ENCODE results near the gene PTGIS.

Gene PTGIS

DNA sequence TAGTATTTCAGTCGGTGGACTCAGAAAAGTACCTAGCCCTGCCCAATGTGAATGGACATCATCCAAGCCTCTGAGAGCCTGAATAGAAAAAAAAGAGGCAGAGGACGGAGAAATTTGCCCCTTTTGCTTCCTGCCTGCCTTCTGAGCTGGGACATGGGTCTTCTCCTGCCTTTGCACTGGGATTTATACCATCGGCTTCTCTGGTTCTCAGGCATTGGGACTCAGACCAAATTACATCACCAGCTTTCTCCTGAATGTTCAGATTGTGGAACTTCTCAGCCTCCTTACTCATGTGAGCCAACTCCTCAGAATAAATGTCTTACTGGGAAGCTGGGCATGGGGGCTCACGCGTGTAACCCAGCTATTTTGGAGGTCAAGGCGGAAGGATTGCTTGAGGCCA lies 105.3 kb downstream of the PTGIS start:
- FAIRE-seq: no peak

DNA sequence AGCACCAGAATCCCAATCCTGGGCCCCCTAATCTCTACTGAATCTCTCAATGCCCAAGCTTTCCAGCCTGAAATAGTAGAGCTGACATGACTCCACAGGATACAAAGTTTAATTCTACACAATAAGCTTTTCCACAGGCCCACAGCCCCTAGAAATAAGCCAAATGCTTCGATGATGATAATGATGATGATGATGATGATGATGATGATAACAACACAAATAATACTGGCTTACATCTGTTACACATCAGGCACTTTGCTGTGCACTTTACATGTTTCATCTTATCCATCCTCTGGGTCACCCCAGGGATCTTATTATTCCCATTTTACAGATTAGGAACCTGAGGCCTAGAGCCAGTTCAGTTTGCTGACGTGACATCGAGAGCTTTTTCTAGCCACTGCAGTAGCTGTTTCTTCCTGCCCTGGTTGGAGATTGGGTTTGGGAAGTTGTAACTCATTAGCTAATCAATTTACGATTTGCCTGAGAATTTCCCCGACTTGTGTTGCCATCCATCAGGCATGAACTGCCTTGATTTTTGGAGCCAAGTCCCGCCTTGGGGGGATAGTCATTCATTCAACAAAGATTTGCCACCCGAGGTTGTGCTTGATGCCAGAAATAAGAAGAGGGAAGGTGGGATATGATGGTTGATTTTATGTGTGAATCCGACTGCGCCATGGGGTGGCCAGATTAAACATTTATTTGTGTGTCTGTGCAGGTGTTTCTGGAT lies 105.9 kb downstream of the PTGIS start:
- FAIRE-seq: no peak

DNA sequence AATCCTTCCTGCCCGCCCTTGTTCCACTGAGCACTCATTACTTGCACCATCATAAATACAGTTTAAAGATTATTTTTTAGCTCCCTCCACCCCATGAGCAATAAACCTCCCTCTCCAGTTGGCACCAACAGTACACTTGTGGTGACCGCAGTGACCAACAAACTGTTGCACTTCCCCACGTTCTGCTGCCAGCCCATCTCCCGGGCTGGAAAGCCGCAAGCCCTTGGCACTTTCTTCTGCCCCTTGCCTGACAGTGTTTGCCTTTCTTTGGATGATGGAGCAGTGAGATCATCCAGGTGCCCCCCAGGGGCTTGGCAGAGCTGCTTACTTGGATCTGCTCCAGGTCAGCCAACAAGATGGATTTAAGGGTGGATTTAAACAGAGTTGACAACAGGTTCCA lies 107.0 kb downstream of the PTGIS start:
- FAIRE-seq: no peak

DNA sequence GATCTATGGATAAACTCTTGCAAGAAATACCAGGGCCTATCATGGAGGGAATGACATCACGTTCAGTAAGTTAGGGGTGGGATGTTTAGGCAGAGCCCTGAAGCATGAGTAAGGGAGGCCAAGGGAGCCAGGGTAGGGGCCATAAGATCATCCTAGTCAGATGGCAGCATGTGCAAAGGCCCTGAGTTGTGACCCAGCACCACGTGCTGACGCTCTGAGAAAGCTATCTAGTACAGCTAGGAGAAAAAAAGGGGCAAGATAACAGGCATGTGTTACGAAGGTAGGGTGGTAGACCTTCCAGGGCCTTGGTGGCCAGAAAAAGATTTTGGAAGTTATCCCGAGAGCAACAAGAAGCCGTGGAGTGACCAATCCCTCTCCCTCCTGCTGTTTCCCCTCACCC lies 107.8 kb downstream of the PTGIS start:
- FAIRE-seq: no peak

DNA sequence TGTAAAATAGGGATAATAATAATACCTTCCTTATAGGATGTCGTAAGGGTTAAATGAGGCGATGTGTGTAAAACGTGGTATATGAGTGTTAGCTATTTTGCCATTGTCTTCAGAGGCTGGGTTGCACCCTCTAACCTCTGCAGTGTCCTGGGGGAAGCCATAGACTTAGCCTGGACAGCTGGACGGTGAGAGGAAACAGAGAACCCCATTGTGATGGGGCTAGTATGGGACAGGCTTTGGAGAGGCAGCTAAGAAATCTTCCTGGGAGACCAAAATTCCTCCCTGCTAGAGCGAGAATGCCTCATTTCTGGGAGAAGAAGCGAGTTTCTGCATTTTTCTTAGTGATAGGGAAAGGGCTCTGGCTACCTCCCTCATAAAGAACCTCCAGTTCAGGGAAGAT lies 108.3 kb downstream of the PTGIS start:
- no peak for FAIRE-seq

DNA sequence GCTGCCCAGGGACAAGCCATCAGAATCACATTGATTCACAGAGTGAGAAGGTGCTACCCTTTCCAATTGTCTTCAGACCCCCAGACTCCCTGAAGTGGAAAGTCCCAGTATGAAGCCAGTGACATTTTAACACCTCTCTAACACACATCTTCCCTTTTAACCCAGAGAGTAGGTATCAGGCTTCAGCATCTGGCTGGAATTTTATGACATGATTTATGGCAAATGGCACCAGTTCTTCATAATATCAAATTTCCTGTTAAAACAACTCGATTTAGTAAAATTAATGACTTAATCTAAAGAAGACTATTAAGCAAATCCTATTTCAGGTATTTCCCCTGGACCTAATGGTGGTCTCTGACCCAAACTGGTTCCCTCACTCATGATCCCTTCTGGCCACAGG lies 110.5 kb downstream of the PTGIS start:
- no peak for FAIRE-seq

DNA sequence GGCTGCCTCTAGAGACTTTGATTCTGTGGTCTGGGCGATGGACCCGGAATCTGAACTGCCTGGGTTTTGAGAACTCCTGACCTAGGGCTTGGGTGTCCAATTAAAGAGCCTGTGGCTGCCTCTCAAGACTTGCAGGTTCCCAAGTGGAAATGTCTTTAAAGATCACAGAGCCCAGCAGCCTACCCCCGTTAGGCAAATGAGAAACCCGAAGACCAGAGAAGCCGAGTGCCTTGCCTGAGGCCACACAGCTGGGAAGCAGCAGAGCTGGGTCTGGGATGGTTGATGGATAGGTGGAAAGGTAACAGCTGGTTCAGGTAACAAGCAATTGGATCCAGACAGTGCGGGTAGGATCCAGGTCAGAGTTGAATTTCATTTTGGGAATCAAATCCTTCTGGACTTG lies 111.3 kb downstream of the PTGIS start:
- no peak for FAIRE-seq

DNA sequence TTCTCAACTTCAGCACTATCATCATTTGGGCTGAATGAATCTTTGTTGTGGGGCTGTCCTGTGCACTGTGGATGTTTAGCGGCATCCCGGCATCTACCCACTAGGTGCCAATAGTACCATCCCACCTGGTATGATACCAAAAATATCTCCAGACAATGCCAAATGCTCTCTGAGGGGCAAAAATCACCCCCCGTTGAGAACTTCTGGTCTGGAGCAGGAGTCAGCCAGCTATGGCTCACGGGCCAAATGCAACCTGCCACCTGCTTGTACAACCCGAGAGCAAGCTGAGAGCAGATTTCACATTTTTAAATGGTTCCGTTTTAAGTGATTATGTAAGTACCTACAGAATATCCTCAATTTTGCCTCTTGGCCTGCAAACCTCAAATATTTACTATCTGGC lies 112.2 kb downstream of the PTGIS start:
- no peak for FAIRE-seq
